Natural killer cell (primary cell): ENCODE results near the gene RPS24. TPM values are rescaled to one million over a fixed set of nuclear protein-coding genes. Genes with fewer than 3 reads are reported as not detected.

ENCODE experiments used
- ATAC-seq, 3 donors: fragments of 150-1000 bp in 2 of 3; fragments of 200-7000 bp in 1 of 3; cut with Tn5 transposase; 1 replicate in 1 of 3; 2 replicates in 2 of 3; pipeline ENCODE4 v1.10.0; 2021; ENCODE audit warnings: mild to moderate bottlenecking in 2 of 3, moderate library complexity in 2 of 3
- DNase-seq, 2 donors: peaks; one replicate each; pipeline versions ENCODE4 v3.0.0 to v3.0.0-alpha.2; 2013 to 2021; ENCODE audit warnings: mixed read lengths in 1 of 2
- H3K27ac ChIP-seq: one replicate; pipeline ENCODE4 v1.5.1; 2013; ENCODE audit warnings: mild to moderate bottlenecking, low read length
- H3K27me3 ChIP-seq: one replicate; pipeline ENCODE4 v1.6.1; 2013; ENCODE audit warnings: low read length; ENCODE audit not compliant: control insufficient read depth, insufficient read depth
- H3K36me3 ChIP-seq: one replicate; pipeline ENCODE4 v1.6.1; 2013; ENCODE audit warnings: low read length; ENCODE audit not compliant: control insufficient read depth, insufficient read depth
- H3K4me1 ChIP-seq: one replicate; pipeline ENCODE4 v1.6.1; 2013; ENCODE audit warnings: low read length; ENCODE audit not compliant: control insufficient read depth, insufficient read depth
- H3K4me3 ChIP-seq: one replicate; pipeline ENCODE4 v1.5.1; 2013; ENCODE audit warnings: low read length
- H3K9me3 ChIP-seq: one replicate; pipeline ENCODE4 v1.6.1; 2013; ENCODE audit warnings: low read length; ENCODE audit not compliant: control insufficient read depth, insufficient read depth
- H3K27ac Mint-ChIP-seq, 2 donors: one replicate each; pipeline ENCODE4 v1.8.0; 2022; ENCODE audit warnings: mild to moderate bottlenecking in 2 of 2, mixed read lengths in 2 of 2, moderate library complexity in 1 of 2
- H3K27me3 Mint-ChIP-seq, 2 donors: one replicate each; pipeline ENCODE4 v1.8.0; 2022; ENCODE audit warnings: low read depth in 2 of 2, mixed read lengths in 2 of 2
- H3K36me3 Mint-ChIP-seq: one replicate; pipeline ENCODE4 v1.8.0; 2022; ENCODE audit warnings: mixed read lengths
- H3K4me1 Mint-ChIP-seq, 2 donors: one replicate each; pipeline ENCODE4 v1.8.0; 2022; ENCODE audit warnings: mixed read lengths in 2 of 2
- H3K4me3 Mint-ChIP-seq: one replicate; pipeline ENCODE4 v1.8.0; 2022; ENCODE audit warnings: mild to moderate bottlenecking, moderate library complexity, mixed read lengths
- H3K9me3 Mint-ChIP-seq, 2 donors: one replicate each; pipeline ENCODE4 v1.8.0; 2022; ENCODE audit warnings: mixed read lengths in 2 of 2
- CTCF ChIP-seq: fragments of 200-600 bp; IDR thresholded peaks from one replicate; pipeline ENCODE4 v1.8.0; 2022; ENCODE audit warnings: antibody characterized with exemption
- WGBS: methylation state at CpG from one replicate; pipeline ENCODE4 v1.1.7; 2013; ENCODE audit warnings: missing lambda C conversion rate; ENCODE audit not compliant: insufficient coverage; 5-methylcytosine and 5-hydroxymethylcytosine counted together
- intact Hi-C: fragments of 100-400 bp; cut with micrococcal nuclease; formaldehyde crosslinking; loops from one replicate; pipeline ENCODE4 v1.14.2; 2022
- total RNA-seq, 4 donors: library from RNA; stranded (reverse); fragments of 120-200 nt in 1 of 4; gene quantifications; one replicate each; pipeline versions ENCODE4 v1.2.3 to v1.2.4, GENCODE V29; 2013 to 2022

Gene RPS24
- total RNA-seq, 3 donors from 2014 or later (not counting 1 experiment from before 2014, with no cell fraction given): 887 to 1,039 (median 981) TPM

DNA sequence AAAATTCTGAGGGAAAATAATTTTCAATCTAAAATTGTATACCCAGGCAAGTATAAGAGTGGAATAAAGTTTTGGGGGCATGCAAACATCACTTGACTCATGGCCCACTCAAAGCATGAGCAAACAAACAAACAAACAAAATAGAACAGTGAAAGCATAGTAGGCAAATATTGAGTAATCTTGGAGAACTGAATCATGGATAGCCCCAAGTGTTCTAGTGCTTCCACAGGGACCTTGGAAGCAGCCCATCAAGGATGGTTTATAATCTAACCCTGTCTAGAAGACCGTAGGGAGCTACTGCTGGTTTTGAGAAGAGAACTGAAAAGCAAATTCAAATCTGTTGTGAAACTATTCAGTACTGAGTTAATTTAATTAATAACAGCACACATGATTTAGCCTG is 26.5 kb upstream of the RPS24 start:
- peaks cover 77% of the 10 kb centered on the region for H3K36me3 ChIP-seq
- no peak overlapping the region for H3K27ac ChIP-seq
- H3K27me3 ChIP-seq: no peaks in the 10 kb centered on the region
- no peaks in the 10 kb centered on the region for H3K4me1 Mint-ChIP-seq
- DNase-seq (no peak), ATAC-seq (no peak)
- TF ChIP-seq CTCF: no peak
- 100% methylated on average over 1 of the region's 1 CpG for WGBS
- no peaks in the 10 kb centered on the region for H3K9me3 Mint-ChIP-seq
- H3K27me3 Mint-ChIP-seq: no peaks in the 10 kb centered on the region
- no peaks in the 10 kb centered on the region for H3K4me1 ChIP-seq
- H3K4me3 Mint-ChIP-seq: no peak overlapping the region
- no peak overlapping the region for H3K27ac Mint-ChIP-seq
- H3K36me3 Mint-ChIP-seq: peaks cover 41% of the 10 kb centered on the region
- H3K4me3 ChIP-seq: no peak overlapping the region
- H3K9me3 ChIP-seq: no peaks in the 10 kb centered on the region
- intact Hi-C loops: no loop called here

- no peak overlapping the region for H3K4me3 Mint-ChIP-seq
- H3K27me3 Mint-ChIP-seq: no peaks in the 10 kb centered on the region
- WGBS: 96% methylated on average over 5 of the region's 6 CpGs
- Histone ChIP-seq H3K36me3 (peaks cover 79% of the 10 kb centered on the region), H3K4me3 (no peak overlapping the region), H3K9me3 (no peaks in the 10 kb centered on the region), H3K27ac (no peak overlapping the region), H3K27me3 (no peaks in the 10 kb centered on the region), H3K4me1 (no peaks in the 10 kb centered on the region)
- H3K9me3 Mint-ChIP-seq: no peaks in the 10 kb centered on the region
- TF ChIP-seq CTCF: no peak
- no peak for DNase-seq
- H3K36me3 Mint-ChIP-seq: peaks cover 44% of the 10 kb centered on the region
- no peak for ATAC-seq
- intact Hi-C loops: no loop called here
- no peak overlapping the region for H3K27ac Mint-ChIP-seq
- no peaks in the 10 kb centered on the region for H3K4me1 Mint-ChIP-seq
These were observed 24.0 kb upstream of the RPS24 start for GRCh38 chr10:78009662-78010061.

- TF ChIP-seq CTCF: no peak
- H3K36me3 ChIP-seq: peaks cover 78% of the 10 kb centered on the region
- H3K4me3 ChIP-seq: no peak overlapping the region
- intact Hi-C loops: no loop called here
- 96% methylated on average over 6 of the region's 7 CpGs for WGBS
- H3K9me3 ChIP-seq: no peaks in the 10 kb centered on the region
- H3K9me3 Mint-ChIP-seq: no peaks in the 10 kb centered on the region
- no peak for DNase-seq
- no peak overlapping the region for H3K27ac ChIP-seq
- H3K36me3 Mint-ChIP-seq: peaks cover 44% of the 10 kb centered on the region
- ATAC-seq: no peak
- H3K4me3 Mint-ChIP-seq: no peak overlapping the region
- H3K4me1 Mint-ChIP-seq: no peaks in the 10 kb centered on the region
- H3K27ac Mint-ChIP-seq: no peak overlapping the region
- no peaks in the 10 kb centered on the region for H3K27me3 ChIP-seq
- no peaks in the 10 kb centered on the region for H3K4me1 ChIP-seq
- no peaks in the 10 kb centered on the region for H3K27me3 Mint-ChIP-seq
These were observed 23.4 kb upstream of the RPS24 start for GRCh38 chr10:78010278-78010677.

DNA sequence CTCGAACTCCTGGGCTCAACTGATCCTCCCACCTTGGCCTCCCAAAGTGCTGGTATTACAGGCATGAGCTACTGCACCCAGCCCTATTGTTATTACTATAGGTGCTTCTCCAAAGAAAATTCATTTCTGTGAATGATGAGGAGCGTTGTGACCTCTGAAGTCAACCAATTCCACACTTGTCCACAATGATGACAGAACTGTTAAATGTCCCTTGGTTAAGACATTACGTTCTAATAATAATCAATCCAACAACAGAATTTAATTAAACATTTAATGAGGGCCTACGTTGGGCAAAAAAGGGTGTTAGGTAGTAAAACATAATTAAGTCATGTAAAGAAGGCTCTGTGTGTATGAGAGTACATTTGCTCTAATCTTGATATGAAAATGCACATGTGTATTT is 22.6 kb upstream of the RPS24 start:
- Histone ChIP-seq H3K9me3 (no peaks in the 10 kb centered on the region), H3K27ac (no peak overlapping the region), H3K36me3 (peaks cover 79% of the 10 kb centered on the region), H3K4me3 (no peak overlapping the region), H3K4me1 (no peaks in the 10 kb centered on the region), H3K27me3 (no peaks in the 10 kb centered on the region)
- no peaks in the 10 kb centered on the region for H3K4me1 Mint-ChIP-seq
- intact Hi-C loops: no loop called here
- H3K27me3 Mint-ChIP-seq: no peaks in the 10 kb centered on the region
- H3K27ac Mint-ChIP-seq: no peak overlapping the region
- H3K9me3 Mint-ChIP-seq: no peaks in the 10 kb centered on the region
- peaks cover 37% of the 10 kb centered on the region for H3K36me3 Mint-ChIP-seq
- TF ChIP-seq CTCF: no peak
- 94% methylated on average over 2 of the region's 4 CpGs for WGBS
- ATAC-seq: no peak
- no peak overlapping the region for H3K4me3 Mint-ChIP-seq
- no peak for DNase-seq
